ENCODE results near the gene HEXIM1.

GRCh38 chr17:45146890-45147580 lies 1.2 kb upstream of the HEXIM1 start:
- TF ChIP-seq CTCF (IDR thresholded peaks at IDR 0.05) (no peak), EZH2phosphoT487 (IDR thresholded peaks at IDR 0.05) (no peak), EZH2 (IDR thresholded peaks at IDR 0.05) (no peak)
